DMS153 treated with DMSO at 0.1 percent for 48 hours (cell line): Measurements from ENCODE around the gene ZNF608.

ENCODE experiments used
- DNase-seq: peaks from one replicate; lab custom pipeline; 2025; ENCODE audit not compliant: unreplicated experiment; lab: John Stamatoyannopoulos, UW

The ZNF608 gene

GRCh38 chr5:124745928-124746915 lies at the start of gene ZNF608:
ZNF608 (minus strand) TSS chr5:124746639; CDS start chr5:124744989, 1,650 bp downstream.
- DNase-seq = no peak

- no peak for DNase-seq
Measured at GRCh38 chr5:124795829-124796228, 49.4 kb upstream of the ZNF608 start.

GRCh38 chr5:124790895-124791732 lies 44.7 kb upstream of the ZNF608 start:
- DNase-seq = no peak

GRCh38 chr5:124790301-124790894 lies 44.0 kb upstream of the ZNF608 start:
- DNase-seq = no peak

- no peak for DNase-seq
Measured at GRCh38 chr5:124789104-124789605, 42.7 kb upstream of the ZNF608 start.

GRCh38 chr5:124783794-124784193 lies 37.4 kb upstream of the ZNF608 start:
- no peak for DNase-seq

- no peak for DNase-seq
Measured at GRCh38 chr5:124783285-124783684, 36.8 kb upstream of the ZNF608 start.

GRCh38 chr5:124782262-124782661 lies 35.8 kb upstream of the ZNF608 start:
- DNase-seq = no peak

- no peak for DNase-seq
Measured at GRCh38 chr5:124780011-124780410, 33.6 kb upstream of the ZNF608 start.

GRCh38 chr5:124773315-124774311 lies 27.2 kb upstream of the ZNF608 start:
- no peak for DNase-seq

- DNase-seq = no peak
Measured at GRCh38 chr5:124772457-124773200, 26.2 kb upstream of the ZNF608 start.

GRCh38 chr5:124771761-124772160 lies 25.3 kb upstream of the ZNF608 start:
- DNase-seq = no peak

- no peak for DNase-seq
Measured at GRCh38 chr5:124764992-124765611, 18.7 kb upstream of the ZNF608 start.

- no peak for DNase-seq
Measured at GRCh38 chr5:124764585-124764984, 18.1 kb upstream of the ZNF608 start.

GRCh38 chr5:124761010-124761409 lies 14.6 kb upstream of the ZNF608 start:
- no peak for DNase-seq

GRCh38 chr5:124760608-124761007 lies 14.2 kb upstream of the ZNF608 start:
- no peak for DNase-seq

GRCh38 chr5:124755565-124755964 lies 9.1 kb upstream of the ZNF608 start:
- DNase-seq = no peak

- no peak for DNase-seq
Measured at GRCh38 chr5:124755041-124755440, 8.6 kb upstream of the ZNF608 start.
